Body of pancreas (tissue), 4 donors: ENCODE results near the gene DCLK2. TPM values are rescaled to one million over a fixed set of nuclear protein-coding genes. Genes with fewer than 3 reads are reported as not detected.

Source experiments
- ATAC-seq: fragments of 150-250 bp; one replicate; pipeline ENCODE4 v1.9.1; 2016
- DNase-seq, 4 donors: peaks; one replicate each; pipeline ENCODE4 v3.0.0-alpha.2; 2019
- H3K27ac ChIP-seq, 4 donors: fragments of 200-600 bp; sonication (generic); 1 replicate in 3 of 4; 2 replicates in 1 of 4; pipeline versions ENCODE4 v1.5.1 to v1.6.1; 2016 to 2019; ENCODE audit warnings: mild to moderate bottlenecking in 1 of 4, mixed read lengths in 1 of 4, moderate library complexity in 1 of 4
- H3K27me3 ChIP-seq, 2 donors: fragments of 200-600 bp; sonication (generic); one replicate each; pipeline ENCODE4 v1.6.0; 2016; ENCODE audit warnings: mild to moderate bottlenecking in 1 of 2
- H3K36me3 ChIP-seq, 2 donors: fragments of 200-600 bp; sonication (generic); replicated peaks in 1 of 2; 2 replicates each; pipeline ENCODE4 v1.5.1; 2016; ENCODE audit warnings: low read depth in 2 of 2; ENCODE audit not compliant: insufficient read depth in 1 of 2
- H3K4me1 ChIP-seq: fragments of 200-600 bp; sonication (generic); one replicate; pipeline ENCODE4 v1.6.0; 2016
- H3K4me3 ChIP-seq, 2 donors: fragments of 200-600 bp; sonication (generic); 1 replicate in 1 of 2; 2 replicates in 1 of 2; pipeline ENCODE4 v1.5.1; 2016 to 2019
- H3K9me3 ChIP-seq, 3 donors: fragments of 200-600 bp; sonication (generic); 1 replicate in 2 of 3; 2 replicates in 1 of 3; pipeline ENCODE4 v1.5.1; 2016
- CTCF ChIP-seq, 7 experiments: fragments of 450-650 bp in 4 of 7; fragments of 200-600 bp in 3 of 7; sonication (generic) in 3 of 7; IDR thresholded peaks; one replicate each; pipeline ENCODE4 v1.5.1; 2016 to 2019; ENCODE audit warnings: antibody characterized with exemption in 7 of 7
- POLR2A ChIP-seq, 3 donors: fragments of 450-650 bp; IDR thresholded peaks; one replicate each; pipeline ENCODE4 v1.6.1; 2016; ENCODE audit warnings: antibody characterized with exemption in 3 of 3, mild to moderate bottlenecking in 2 of 3
- WGBS, 2 donors: methylation state at CpG; one replicate each; pipeline ENCODE4 v1.1.5; 2017; 5-methylcytosine and 5-hydroxymethylcytosine counted together
- intact Hi-C: fragments of 100-400 bp; cut with DNase I; formaldehyde crosslinking; loops from one replicate; pipeline ENCODE4 v1.15.1; 2023
- total RNA-seq, 2 donors: library from RNA; depleted of rRNA; stranded (reverse); fragments of >200 nt; gene quantifications; one replicate each; pipeline ENCODE4 v1.1.0, GENCODE V29; 2016

DCLK2 gene
- total RNA-seq, 2 donors from 2014 or later: 3.6 to 4.6 TPM

- Histone ChIP-seq H3K9me3 (no peaks in the 10 kb centered on the region), H3K4me3 (no peak overlapping the region), H3K36me3 (no peaks in the 10 kb centered on the region), H3K27me3 (no peaks in the 10 kb centered on the region), H3K4me1 (peaks cover 34% of the 10 kb centered on the region), H3K27ac (no peak overlapping the region)
- DNase-seq: peak in 2 of 4 donors; percentile 13 to 34
- intact Hi-C loops: no loop called here
- ATAC-seq: no peak
- TF ChIP-seq POLR2A (IDR thresholded peaks at IDR 0.05): no peak
- TF ChIP-seq CTCF (IDR thresholded peaks at IDR 0.05): no peak
- WGBS, 2 donors: 37 to 38% methylated on average over 1 of the region's 1 CpG
Measured at GRCh38 chr4:150080875-150081274, 2.6 kb downstream of the DCLK2 start.

GRCh38 chr4:150082241-150082640 lies 4.0 kb downstream of the DCLK2 start:
- 18 to 25% methylated on average over 1 of the region's 1 CpG for WGBS, 2 donors
- intact Hi-C loops: no loop called here
- DNase-seq (peak in 1 of 4 donors; percentile 30), ATAC-seq (no peak)
- no peaks in the 10 kb centered on the region for H3K27me3 ChIP-seq
- H3K9me3 ChIP-seq: no peaks in the 10 kb centered on the region
- no peak overlapping the region for H3K4me3 ChIP-seq
- TF ChIP-seq POLR2A (IDR thresholded peaks at IDR 0.05) (no peak), CTCF (IDR thresholded peaks at IDR 0.05) (no peak)
- H3K27ac ChIP-seq: no peak overlapping the region
- no peaks in the 10 kb centered on the region for H3K36me3 ChIP-seq
- peaks cover 34% of the 10 kb centered on the region for H3K4me1 ChIP-seq

GRCh38 chr4:150087006-150087405 lies 8.8 kb downstream of the DCLK2 start:
- peak; percentile 24 for ATAC-seq
- intact Hi-C loops: no loop called here
- Histone ChIP-seq H3K9me3 (no peaks in the 10 kb centered on the region), H3K4me3 (no peak overlapping the region), H3K4me1 (peaks cover 8% of the 10 kb centered on the region), H3K27ac (no peak overlapping the region), H3K27me3 (no peaks in the 10 kb centered on the region), H3K36me3 (no peaks in the 10 kb centered on the region)
- no peak for TF ChIP-seq POLR2A (IDR thresholded peaks at IDR 0.05)
- TF ChIP-seq CTCF (IDR thresholded peaks at IDR 0.05): no peak
- WGBS, 2 donors: 49 to 55% methylated on average over 4 of the region's 4 CpGs
- no peak for DNase-seq

GRCh38 chr4:150089732-150090131 lies 11.5 kb downstream of the DCLK2 start:
- Histone ChIP-seq H3K36me3 (no peaks in the 10 kb centered on the region), H3K9me3 (no peaks in the 10 kb centered on the region), H3K4me1 (no peaks in the 10 kb centered on the region), H3K4me3 (no peak overlapping the region), H3K27ac (no peak overlapping the region), H3K27me3 (no peaks in the 10 kb centered on the region)
- no peak for DNase-seq
- WGBS, 2 donors: 82 to 87% methylated on average over 5 of the region's 5 CpGs
- intact Hi-C loops: no loop called here
- no peak for TF ChIP-seq POLR2A (IDR thresholded peaks at IDR 0.05)
- TF ChIP-seq CTCF (IDR thresholded peaks at IDR 0.05): no peak
- no peak for ATAC-seq

- 87 to 96% methylated on average over 6 of the region's 6 CpGs for WGBS, 2 donors
Measured at GRCh38 chr4:150090836-150091235, 12.6 kb downstream of the DCLK2 start.

More at GRCh38 chr4:150090836-150091235, 12.6 kb downstream of the DCLK2 start:
- H3K4me3 ChIP-seq: no peak overlapping the region
- ATAC-seq (no peak), DNase-seq (no peak)
- no peaks in the 10 kb centered on the region for H3K9me3 ChIP-seq
- H3K4me1 ChIP-seq: no peaks in the 10 kb centered on the region
- TF ChIP-seq POLR2A (IDR thresholded peaks at IDR 0.05): no peak
- TF ChIP-seq CTCF (IDR thresholded peaks at IDR 0.05): no peak
- H3K27me3 ChIP-seq: no peaks in the 10 kb centered on the region
- H3K36me3 ChIP-seq: no peaks in the 10 kb centered on the region
- intact Hi-C loops: no loop called here
- H3K27ac ChIP-seq: no peak overlapping the region
